ENCODE measurements around the gene TTLL1.

Gene TTLL1

DNA sequence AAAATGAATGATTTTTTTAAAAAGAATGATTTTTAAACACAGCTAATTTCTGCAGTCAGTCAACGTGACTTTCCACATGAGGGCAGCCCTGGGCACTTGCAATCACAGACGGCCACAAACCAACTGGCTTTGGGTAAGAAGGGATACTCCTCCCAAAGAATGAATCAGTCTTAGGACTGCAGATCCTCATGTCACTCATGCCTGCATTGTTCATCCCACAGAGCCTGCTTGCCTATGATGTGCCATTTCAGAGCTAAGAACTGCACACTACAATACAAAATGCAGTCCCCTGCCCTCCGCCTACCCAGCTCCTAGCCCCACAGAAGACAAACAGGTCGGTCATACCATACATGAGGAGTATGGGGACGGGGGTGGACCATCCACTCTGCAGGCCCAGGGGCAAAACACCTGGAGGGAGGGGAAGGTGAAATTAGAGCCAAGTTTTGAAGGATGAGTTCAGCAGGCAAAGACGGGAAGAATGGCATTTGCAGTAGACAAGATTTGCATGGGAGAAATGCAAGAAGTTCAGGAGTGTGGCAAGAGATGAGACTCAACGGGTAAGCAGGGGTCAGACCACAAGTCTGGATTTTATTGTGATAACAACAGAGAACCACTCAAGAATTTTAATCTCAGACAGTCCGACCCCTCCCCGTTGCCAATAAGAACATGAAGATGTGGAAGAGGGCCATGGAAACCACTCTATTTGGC lies 98.9 kb downstream of the TTLL1 start:
- DNase-seq: no peak
